Lung (tissue), 12 donors: ENCODE measurements around the gene XYLT1. TPM values are rescaled to one million over a fixed set of nuclear protein-coding genes. Genes with fewer than 3 reads are reported as not detected.

Source experiments
- ATAC-seq: fragments of 200-7000 bp; cut with Tn5 transposase; one replicate; pipeline ENCODE4 v1.9.1; 2020; ENCODE audit warnings: moderate number of reproducible peaks; ENCODE audit not compliant: insufficient read depth, low FRiP score
- DNase-seq, 3 donors: peaks; one replicate each; pipeline ENCODE4 v3.0.0-alpha.2; 2013 to 2017
- H3K27ac ChIP-seq, 2 donors: one replicate each; pipeline ENCODE4 v1.5.1; 2013; ENCODE audit warnings: mild to moderate bottlenecking in 2 of 2, moderate library complexity in 2 of 2, control low read depth in 1 of 2, inconsistent platforms in 1 of 2, low read depth in 1 of 2, low read length in 1 of 2
- H3K27me3 ChIP-seq, 3 donors: one replicate each; pipeline ENCODE4 v1.5.1; 2013; ENCODE audit warnings: low read length in 2 of 3; ENCODE audit not compliant: control insufficient read depth in 3 of 3, insufficient read depth in 3 of 3
- H3K36me3 ChIP-seq, 4 donors: one replicate each; pipeline ENCODE4 v1.5.1; 2013; ENCODE audit warnings: low read length in 4 of 4, mild to moderate bottlenecking in 1 of 4, moderate library complexity in 1 of 4; ENCODE audit not compliant: control insufficient read depth in 4 of 4, insufficient read depth in 4 of 4
- H3K4me1 ChIP-seq, 5 donors: one replicate each; pipeline ENCODE4 v1.5.1; 2013; ENCODE audit warnings: low read length in 5 of 5, mild to moderate bottlenecking in 2 of 5, moderate library complexity in 1 of 5; ENCODE audit not compliant: control insufficient read depth in 5 of 5, insufficient read depth in 5 of 5
- H3K4me3 ChIP-seq: one replicate; pipeline ENCODE4 v1.5.1; 2013; ENCODE audit warnings: mild to moderate bottlenecking, control low read depth, moderate library complexity
- H3K9ac ChIP-seq, 2 donors: one replicate each; pipeline ENCODE4 v1.5.1; 2013; ENCODE audit warnings: low read length in 2 of 2, control low read depth in 1 of 2; ENCODE audit not compliant: insufficient read depth in 1 of 2
- H3K9me3 ChIP-seq, 4 donors: one replicate each; pipeline ENCODE4 v1.5.1; 2013; ENCODE audit warnings: low read length in 3 of 4, mild to moderate bottlenecking in 1 of 4, moderate library complexity in 1 of 4; ENCODE audit not compliant: control insufficient read depth in 4 of 4, insufficient read depth in 3 of 4
- WGBS, 2 donors: extraction: QIAGEN DNeasy Blood & Tissue Kit; methylation state at CpG; one replicate each; pipeline ENCODE4 v1.1.7; 2013; 5-methylcytosine and 5-hydroxymethylcytosine counted together
- polyA plus RNA-seq, 2 donors: library from polyadenylated mRNA; stranded (reverse); fragments of 200-250 nt; gene quantifications; one replicate each; pipeline ENCODE4 v1.2.1, GENCODE V29; 2013
- total RNA-seq, 2 donors: library from RNA; depleted of rRNA in 1 of 2; stranded (reverse); fragments of >200 nt in 1 of 2; gene quantifications; one replicate each; pipeline ENCODE4 v1.2.1, GENCODE V29; 2014 to 2021
- TF ChIP-seq, protein P1 (sequence below): IDR thresholded peaks from 2 replicates; pipeline ENCODE4 v1.5.1; 2012; ENCODE audit warnings: mild to moderate bottlenecking; ENCODE audit errors: control extremely low read depth, extremely low read depth
- donor health status: control.
- donor health status: control.
- donor health status: Bipolar disorder and iron deficiency.
- donor health status: healthy.
- donor health status: DM: yes; HTN: yes; CAD: no.

Gene XYLT1
- total and polyA plus RNA-seq, 4 donors = 1.4 to 11.5 (median 6.9) TPM

- peaks cover 0 to 4% (median 0%) of the 10 kb centered on the region in 4 donors for H3K9me3 ChIP-seq
- no peaks in the 10 kb centered on the region for H3K27me3 ChIP-seq
- no peak for ATAC-seq
- WGBS, 2 donors = 79 to 85% methylated on average over 14 of the region's 14 CpGs
- no peak overlapping the region for H3K27ac ChIP-seq
- H3K4me3 ChIP-seq = no peak overlapping the region
- no peak overlapping the region for H3K9ac ChIP-seq
- H3K4me1 ChIP-seq = no peaks in the 10 kb centered on the region
- DNase-seq = no peak
- peaks cover 0 to 1% (median 0%) of the 10 kb centered on the region in 4 donors for H3K36me3 ChIP-seq
- TF ChIP-seq, protein P1, sequence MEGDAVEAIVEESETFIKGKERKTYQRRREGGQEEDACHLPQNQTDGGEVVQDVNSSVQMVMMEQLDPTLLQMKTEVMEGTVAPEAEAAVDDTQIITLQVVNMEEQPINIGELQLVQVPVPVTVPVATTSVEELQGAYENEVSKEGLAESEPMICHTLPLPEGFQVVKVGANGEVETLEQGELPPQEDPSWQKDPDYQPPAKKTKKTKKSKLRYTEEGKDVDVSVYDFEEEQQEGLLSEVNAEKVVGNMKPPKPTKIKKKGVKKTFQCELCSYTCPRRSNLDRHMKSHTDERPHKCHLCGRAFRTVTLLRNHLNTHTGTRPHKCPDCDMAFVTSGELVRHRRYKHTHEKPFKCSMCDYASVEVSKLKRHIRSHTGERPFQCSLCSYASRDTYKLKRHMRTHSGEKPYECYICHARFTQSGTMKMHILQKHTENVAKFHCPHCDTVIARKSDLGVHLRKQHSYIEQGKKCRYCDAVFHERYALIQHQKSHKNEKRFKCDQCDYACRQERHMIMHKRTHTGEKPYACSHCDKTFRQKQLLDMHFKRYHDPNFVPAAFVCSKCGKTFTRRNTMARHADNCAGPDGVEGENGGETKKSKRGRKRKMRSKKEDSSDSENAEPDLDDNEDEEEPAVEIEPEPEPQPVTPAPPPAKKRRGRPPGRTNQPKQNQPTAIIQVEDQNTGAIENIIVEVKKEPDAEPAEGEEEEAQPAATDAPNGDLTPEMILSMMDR = no peak
These were observed 292.5 kb downstream of the XYLT1 start for GRCh38 chr16:17177959-17178905.

DNA sequence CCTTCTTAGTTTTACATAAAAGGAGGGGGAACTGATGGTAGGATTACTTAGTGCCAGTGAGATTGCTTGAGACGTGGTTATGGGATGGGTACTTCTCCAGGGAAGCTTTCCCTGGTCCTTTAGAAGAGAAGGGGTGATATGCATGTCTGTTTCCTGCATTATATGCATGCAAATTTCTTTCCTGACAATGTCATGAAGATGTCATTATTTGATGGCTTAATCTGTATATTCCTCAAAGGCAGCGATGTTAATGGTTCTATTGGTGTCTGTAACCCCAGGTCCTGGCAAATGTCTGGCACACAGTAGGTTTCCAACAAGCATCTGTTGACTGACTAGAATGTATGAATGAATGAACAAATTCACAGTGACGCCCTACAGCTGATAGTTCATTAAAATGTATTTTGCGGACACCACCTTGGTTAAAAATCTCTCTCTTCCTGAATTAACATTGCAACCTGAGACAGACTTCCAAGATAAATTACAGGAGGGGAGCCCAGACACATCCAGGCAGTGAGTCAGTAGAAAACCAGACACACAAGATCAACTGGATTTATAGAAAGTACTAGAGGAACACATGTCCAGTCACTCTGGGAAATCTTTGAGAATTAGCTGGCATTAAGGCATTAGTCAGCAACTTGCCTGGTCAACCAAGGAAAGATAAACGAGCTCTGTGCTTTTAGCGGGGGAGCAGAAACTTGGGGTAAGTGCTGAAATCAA lies 293.4 kb downstream of the XYLT1 start:
- no peak overlapping the region for H3K4me3 ChIP-seq
- no peak overlapping the region for H3K9ac ChIP-seq
- TF ChIP-seq, protein P1 = no peak
- no peaks in the 10 kb centered on the region for H3K27me3 ChIP-seq
- no peak for DNase-seq
- no peak for ATAC-seq
- H3K36me3 ChIP-seq = peaks cover 0 to 1% (median 0%) of the 10 kb centered on the region in 4 donors
- H3K9me3 ChIP-seq = peaks cover 0 to 4% (median 0%) of the 10 kb centered on the region in 4 donors
- H3K4me1 ChIP-seq = no peaks in the 10 kb centered on the region
- WGBS, 2 donors = 71 to 83% methylated on average over 6 of the region's 6 CpGs
- no peak overlapping the region for H3K27ac ChIP-seq

DNA sequence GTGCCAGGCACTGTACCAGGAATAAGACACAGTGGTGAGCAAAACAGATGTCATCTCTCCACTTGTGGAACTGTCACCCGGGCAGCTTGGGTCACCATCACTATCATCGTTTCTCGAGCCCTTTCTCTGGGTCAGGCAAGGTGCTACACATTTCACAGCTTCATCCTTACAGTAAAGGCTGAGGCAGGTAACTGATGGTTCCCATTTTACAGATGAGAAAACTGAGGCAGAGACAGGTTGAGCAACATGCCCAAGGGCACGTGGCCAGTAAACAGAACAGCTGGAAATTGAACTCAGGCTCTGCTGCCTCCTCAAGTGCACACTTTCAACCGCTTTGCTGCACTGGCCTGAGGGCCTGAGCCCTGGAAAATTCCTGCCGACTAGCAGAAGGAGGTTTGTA lies 294.6 kb downstream of the XYLT1 start:
- Histone ChIP-seq H3K9ac (no peak overlapping the region), H3K27ac (no peak overlapping the region), H3K4me3 (no peak overlapping the region), H3K9me3 (peaks cover 0 to 4% (median 0%) of the 10 kb centered on the region in 4 donors), H3K4me1 (peaks cover 0 to 1% (median 0%) of the 10 kb centered on the region in 5 donors), H3K27me3 (no peaks in the 10 kb centered on the region), H3K36me3 (peaks cover 0 to 1% (median 0%) of the 10 kb centered on the region in 4 donors)
- TF ChIP-seq, protein P1 = no peak
- no peak for DNase-seq
- ATAC-seq = no peak
- 90 to 92% methylated on average over 6 of the region's 6 CpGs for WGBS, 2 donors
